Measurements from ENCODE around the gene PCDHGC3. TPM values are rescaled to one million over a fixed set of nuclear protein-coding genes. Genes with fewer than 3 reads are reported as not detected.

The PCDHGC3 gene
- total RNA-seq, 1 experiment from 2014 or later, result 29.1 TPM

DNA sequence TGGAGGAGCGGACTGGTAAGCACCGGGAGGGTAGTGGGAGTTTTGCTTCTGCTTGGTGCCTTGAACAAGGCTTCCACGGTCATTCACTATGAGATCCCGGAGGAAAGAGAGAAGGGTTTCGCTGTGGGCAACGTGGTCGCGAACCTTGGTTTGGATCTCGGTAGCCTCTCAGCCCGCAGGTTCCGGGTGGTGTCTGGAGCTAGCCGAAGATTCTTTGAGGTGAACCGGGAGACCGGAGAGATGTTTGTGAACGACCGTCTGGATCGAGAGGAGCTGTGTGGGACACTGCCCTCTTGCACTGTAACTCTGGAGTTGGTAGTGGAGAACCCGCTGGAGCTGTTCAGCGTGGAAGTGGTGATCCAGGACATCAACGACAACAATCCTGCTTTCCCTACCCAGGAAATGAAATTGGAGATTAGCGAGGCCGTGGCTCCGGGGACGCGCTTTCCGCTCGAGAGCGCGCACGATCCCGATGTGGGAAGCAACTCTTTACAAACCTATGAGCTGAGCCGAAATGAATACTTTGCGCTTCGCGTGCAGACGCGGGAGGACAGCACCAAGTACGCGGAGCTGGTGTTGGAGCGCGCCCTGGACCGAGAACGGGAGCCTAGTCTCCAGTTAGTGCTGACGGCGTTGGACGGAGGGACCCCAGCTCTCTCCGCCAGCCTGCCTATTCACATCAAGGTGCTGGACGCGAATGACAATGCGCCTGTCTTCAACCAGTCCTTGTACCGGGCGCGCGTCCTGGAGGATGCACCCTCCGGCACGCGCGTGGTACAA is 556 bp downstream of the PCDHGC3 start (continued):
- TF ChIP-seq, protein P1, sequence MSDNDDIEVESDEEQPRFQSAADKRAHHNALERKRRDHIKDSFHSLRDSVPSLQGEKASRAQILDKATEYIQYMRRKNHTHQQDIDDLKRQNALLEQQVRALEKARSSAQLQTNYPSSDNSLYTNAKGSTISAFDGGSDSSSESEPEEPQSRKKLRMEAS (CRISPR knock-in tag; IDR thresholded peaks at IDR 0.05), result no peak
- TF ChIP-seq NR3C1 (CRISPR knock-in tag; conservative IDR thresholded peaks at IDR 0.05; ENCODE audit: low read depth) (no peak), ZNF396 (CRISPR knock-in tag; IDR thresholded peaks at IDR 0.05; ENCODE audit: borderline replicate concordance) (no peak)

- peaks cover 7% of the 10 kb centered on the region for H3K36me3 Mint-ChIP-seq
- H3K4me3 Mint-ChIP-seq, result peak overlapping the region; percentile 92
Measured at GRCh38 chr5:141477044-141477575, 1.3 kb downstream of the PCDHGC3 start.

DNA sequence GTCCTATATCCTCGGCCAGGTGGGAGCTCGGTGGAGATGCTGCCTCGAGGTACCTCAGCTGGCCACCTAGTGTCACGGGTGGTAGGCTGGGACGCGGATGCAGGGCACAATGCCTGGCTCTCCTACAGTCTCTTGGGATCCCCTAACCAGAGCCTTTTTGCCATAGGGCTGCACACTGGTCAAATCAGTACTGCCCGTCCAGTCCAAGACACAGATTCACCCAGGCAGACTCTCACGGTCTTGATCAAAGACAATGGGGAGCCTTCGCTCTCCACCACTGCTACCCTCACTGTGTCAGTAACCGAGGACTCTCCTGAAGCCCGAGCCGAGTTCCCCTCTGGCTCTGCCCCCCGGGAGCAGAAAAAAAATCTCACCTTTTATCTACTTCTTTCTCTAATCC is 2.0 kb downstream of the PCDHGC3 start:
- peaks cover 2% of the 10 kb centered on the region; the same call in 1 of the 2 replicates for H3K9me3 Mint-ChIP-seq
- H3K36me3 Mint-ChIP-seq, result peaks cover 7% of the 10 kb centered on the region
- DNase-seq (ENCODE audit: low spot score) (no peak), ATAC-seq (no peak)
- peaks cover 43% of the 10 kb centered on the region for H3K4me1 Mint-ChIP-seq
- H3K27me3 Mint-ChIP-seq (ENCODE audit: low read depth), result peaks cover 28% of the 10 kb centered on the region
- no peak overlapping the region for H3K27ac Mint-ChIP-seq
- ChIA-PET POLR2A (interaction anchor here (1.3 to 1.4 kb wide), 2 partner anchors 11 to 36 kb away, joined by 6 to 7 read pairs; partner anchors contain the start of gene PCDHGC5), CTCF (interaction anchor here (0.8 to 5.2 kb wide), 48 partner anchors 8 to 463 kb away, joined by 3 to 113 read pairs (median 6); partner anchors contain the start of genes PCDHB11, PCDHB14, PCDHB15 and PCDHB16)
- peak overlapping the region; percentile 50 for H3K4me3 Mint-ChIP-seq
- TF ChIP-seq PRRX2 (CRISPR knock-in tag; IDR thresholded peaks at IDR 0.05), result no peak
- TF ChIP-seq, protein P2, sequence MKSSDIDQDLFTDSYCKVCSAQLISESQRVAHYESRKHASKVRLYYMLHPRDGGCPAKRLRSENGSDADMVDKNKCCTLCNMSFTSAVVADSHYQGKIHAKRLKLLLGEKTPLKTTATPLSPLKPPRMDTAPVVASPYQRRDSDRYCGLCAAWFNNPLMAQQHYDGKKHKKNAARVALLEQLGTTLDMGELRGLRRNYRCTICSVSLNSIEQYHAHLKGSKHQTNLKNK (CRISPR knock-in tag; IDR thresholded peaks at IDR 0.05), result no peak
- TF ChIP-seq, protein P3, sequence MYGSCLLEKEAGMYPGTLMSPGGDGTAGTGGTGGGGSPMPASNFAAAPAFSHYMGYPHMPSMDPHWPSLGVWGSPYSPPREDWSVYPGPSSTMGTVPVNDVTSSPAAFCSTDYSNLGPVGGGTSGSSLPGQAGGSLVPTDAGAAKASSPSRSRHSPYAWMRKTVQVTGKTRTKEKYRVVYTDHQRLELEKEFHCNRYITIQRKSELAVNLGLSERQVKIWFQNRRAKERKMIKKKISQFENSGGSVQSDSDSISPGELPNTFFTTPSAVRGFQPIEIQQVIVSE (CRISPR knock-in tag; IDR thresholded peaks at IDR 0.05; ENCODE audit: borderline replicate concordance), result no peak
- TF ChIP-seq FOXJ3 (CRISPR knock-in tag; IDR thresholded peaks at IDR 0.05; ENCODE audit: borderline replicate concordance), result no peak
- TF ChIP-seq, protein P4, sequence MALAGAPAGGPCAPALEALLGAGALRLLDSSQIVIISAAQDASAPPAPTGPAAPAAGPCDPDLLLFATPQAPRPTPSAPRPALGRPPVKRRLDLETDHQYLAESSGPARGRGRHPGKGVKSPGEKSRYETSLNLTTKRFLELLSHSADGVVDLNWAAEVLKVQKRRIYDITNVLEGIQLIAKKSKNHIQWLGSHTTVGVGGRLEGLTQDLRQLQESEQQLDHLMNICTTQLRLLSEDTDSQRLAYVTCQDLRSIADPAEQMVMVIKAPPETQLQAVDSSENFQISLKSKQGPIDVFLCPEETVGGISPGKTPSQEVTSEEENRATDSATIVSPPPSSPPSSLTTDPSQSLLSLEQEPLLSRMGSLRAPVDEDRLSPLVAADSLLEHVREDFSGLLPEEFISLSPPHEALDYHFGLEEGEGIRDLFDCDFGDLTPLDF (CRISPR knock-in tag; IDR thresholded peaks at IDR 0.05), result no peak
- no peak for TF ChIP-seq ATF3 (CRISPR knock-in tag; conservative IDR thresholded peaks at IDR 0.05)
- no peak for TF ChIP-seq ZNF263 (CRISPR knock-in tag; IDR thresholded peaks at IDR 0.05; ENCODE audit: low read depth)
- TF ChIP-seq ZNF671 (CRISPR knock-in tag; IDR thresholded peaks at IDR 0.05), result no peak
- no peak for TF ChIP-seq STAT6 (CRISPR knock-in tag; conservative IDR thresholded peaks at IDR 0.05; ENCODE audit: low read depth)

More at GRCh38 chr5:141477044-141477575, 1.3 kb downstream of the PCDHGC3 start:
- ChIA-PET CTCF (interaction anchor here (0.7 to 5.2 kb wide), 28 partner anchors 8 to 290 kb away, joined by 3 to 113 read pairs (median 14); partner anchors contain the start of genes DIAPH1, PCDHB15, PCDHB9 and PCDHGA10), POLR2A (interaction anchor here (0.9 to 1.4 kb wide), 2 partner anchors 8 to 31 kb away, joined by 3 to 4 read pairs; partner anchors contain the start of gene PCDHGC4)
- Mint-ChIP-seq H3K4me1 (peaks cover 37% of the 10 kb centered on the region), H3K27ac (no peak overlapping the region), H3K9me3 (peaks cover 2% of the 10 kb centered on the region; the same call in 1 of the 2 replicates), H3K27me3 (ENCODE audit: low read depth) (peaks cover 28% of the 10 kb centered on the region)
- no peak for DNase-seq (ENCODE audit: low spot score)
- ATAC-seq, result no peak
- no peak for TF ChIP-seq PREB (CRISPR knock-in tag; IDR thresholded peaks at IDR 0.05; ENCODE audit: borderline replicate concordance)
- no peak for TF ChIP-seq NR3C1 (CRISPR knock-in tag; conservative IDR thresholded peaks at IDR 0.05; ENCODE audit: low read depth)
- TF ChIP-seq IRF2 (CRISPR knock-in tag; IDR thresholded peaks at IDR 0.05; ENCODE audit: borderline replicate concordance, low read depth), result no peak
- TF ChIP-seq ZNF232 (CRISPR knock-in tag; IDR thresholded peaks at IDR 0.05), result no peak
- TF ChIP-seq, protein P3 (CRISPR knock-in tag; IDR thresholded peaks at IDR 0.05; ENCODE audit: borderline replicate concordance), result no peak
- TF ChIP-seq NR2C2 (CRISPR knock-in tag; IDR thresholded peaks at IDR 0.05), result no peak
- no peak for TF ChIP-seq USF1 (CRISPR knock-in tag; IDR thresholded peaks at IDR 0.05)
- TF ChIP-seq NFYB (CRISPR knock-in tag; conservative IDR thresholded peaks at IDR 0.05; ENCODE audit: low read depth), result no peak
- no peak for TF ChIP-seq TCF7 (CRISPR knock-in tag; IDR thresholded peaks at IDR 0.05; ENCODE audit: low read depth)

Data from WTC11 (cell line).